T47D (cell line): Measurements from ENCODE around the gene IFNAR2.

Source experiments
- DNase-seq, 2 experiments: peaks; one replicate each; pipeline versions ENCODE4 v3.0.0 to v3.0.0-alpha.2; 2011 to 2012; ENCODE audit warnings: low read depth in 1 of 2, low spot score in 1 of 2
- JUND ChIP-seq: IDR thresholded peaks from 2 replicates; pipeline ENCODE4 v1.6.1; 2012; ENCODE audit warnings: low read depth
- in situ Hi-C: cut with HindIII; loops from 2 replicates; pipeline ENCODE4 v1.10.0; 2016; ENCODE audit warnings: low sequenced_read_pairs, low pct_unique_long_range_greater_than_20kb

IFNAR2 gene

GRCh38 chr21:33255404-33255803 lies 25.7 kb downstream of the IFNAR2 start:
- DNase-seq = no peak
- TF ChIP-seq JUND = no peak
- in situ Hi-C loops = no loop called here

GRCh38 chr21:33256019-33256418 lies 26.3 kb downstream of the IFNAR2 start:
- no peak for DNase-seq
- in situ Hi-C loops = no loop called here
- TF ChIP-seq JUND = no peak

GRCh38 chr21:33257094-33257803 lies 27.5 kb downstream of the IFNAR2 start:
- in situ Hi-C loops = no loop called here
- TF ChIP-seq JUND = no peak
- DNase-seq = no peak

GRCh38 chr21:33258475-33258874 lies 28.7 kb downstream of the IFNAR2 start:
- no peak for TF ChIP-seq JUND
- no peak for DNase-seq
- in situ Hi-C loops = no loop called here

- TF ChIP-seq JUND = no peak
- DNase-seq = no peak
- in situ Hi-C loops = no loop called here
These were observed 29.7 kb downstream of the IFNAR2 start for GRCh38 chr21:33259428-33259827.

- no peak for DNase-seq
- no peak for TF ChIP-seq JUND
- in situ Hi-C loops = no loop called here
These were observed 30.3 kb downstream of the IFNAR2 start for GRCh38 chr21:33259995-33260394.

- DNase-seq = no peak
- TF ChIP-seq JUND = no peak
- in situ Hi-C loops = no loop called here
These were observed 31.9 kb downstream of the IFNAR2 start for GRCh38 chr21:33261635-33262034.

- in situ Hi-C loops = no loop called here
- no peak for DNase-seq
- TF ChIP-seq JUND = no peak
These were observed 33.2 kb downstream of the IFNAR2 start for GRCh38 chr21:33262921-33263320.

- no peak for DNase-seq
- in situ Hi-C loops = no loop called here
- TF ChIP-seq JUND = no peak
These were observed 34.8 kb downstream of the IFNAR2 start for GRCh38 chr21:33264561-33264960.

GRCh38 chr21:33265664-33266049 lies 35.9 kb downstream of the IFNAR2 start:
- TF ChIP-seq JUND = no peak
- in situ Hi-C loops = no loop called here
- peak; percentile 21 to 67 for DNase-seq

GRCh38 chr21:33266050-33266788 lies 36.5 kb downstream of the IFNAR2 start, which contains the start of gene IL10RB:
TSS of gene IL10RB (plus strand) at chr21:33266367. CDS start at chr21:33266466, 99 bp downstream.
- in situ Hi-C loops = no loop called here

GRCh38 chr21:33266789-33267135 lies 37.0 kb downstream of the IFNAR2 start:
- no peak for DNase-seq
- in situ Hi-C loops = no loop called here
- no peak for TF ChIP-seq JUND

More at GRCh38 chr21:33266050-33266788, 36.5 kb downstream of the IFNAR2 start, which contains the start of gene IL10RB:
- peak; percentile 70 to 74 for DNase-seq
- TF ChIP-seq JUND = no peak

GRCh38 chr21:33267250-33267649 lies 37.5 kb downstream of the IFNAR2 start:
- TF ChIP-seq JUND = no peak
- in situ Hi-C loops = no loop called here
- no peak for DNase-seq
